Activated naive CD8-positive, alpha-beta T cell treated with anti-CD3 and anti-CD28 coated beads, Interleukin-2, amount 50 U/mL, for 16 hours (primary cell): Measurements from ENCODE around the gene UST.
"Not testable (repeated sequence)": the region's sequence is repeated elsewhere in the genome, so short reads cannot be mapped to it uniquely, and the experiment has no call there.

ENCODE experiments used
- DNase-seq: peaks from one replicate; pipeline ENCODE4 v3.0.0-alpha.2; 2020; ENCODE audit warnings: low read depth, low spot score

UST gene

GRCh38 chr6:148836751-148837150 lies 89.9 kb downstream of the UST start:
- no peak for DNase-seq

- no peak for DNase-seq
Observed at GRCh38 chr6:148837941-148838340, 91.1 kb downstream of the UST start.

GRCh38 chr6:148839044-148839443 lies 92.2 kb downstream of the UST start:
- DNase-seq: no peak

DNA sequence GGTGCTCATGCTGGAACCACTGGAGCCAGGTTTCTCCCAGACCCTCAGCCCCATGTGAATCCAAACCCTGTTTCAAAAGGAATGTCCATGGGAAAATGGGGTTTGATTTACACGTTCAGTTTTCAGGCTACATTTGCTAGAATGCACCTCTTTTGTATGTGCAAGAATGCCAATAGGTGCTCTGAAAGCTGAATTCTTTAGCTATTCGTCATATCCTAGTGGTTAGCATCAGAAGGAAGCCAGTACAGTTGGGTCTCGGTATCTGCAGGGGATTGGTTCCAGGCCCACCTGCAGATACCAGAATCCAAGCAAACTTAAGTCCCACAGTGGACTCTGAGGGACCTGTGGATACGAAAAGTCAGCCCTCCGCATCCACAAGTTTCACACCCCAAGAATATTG lies 93.4 kb downstream of the UST start:
- no peak for DNase-seq

DNA sequence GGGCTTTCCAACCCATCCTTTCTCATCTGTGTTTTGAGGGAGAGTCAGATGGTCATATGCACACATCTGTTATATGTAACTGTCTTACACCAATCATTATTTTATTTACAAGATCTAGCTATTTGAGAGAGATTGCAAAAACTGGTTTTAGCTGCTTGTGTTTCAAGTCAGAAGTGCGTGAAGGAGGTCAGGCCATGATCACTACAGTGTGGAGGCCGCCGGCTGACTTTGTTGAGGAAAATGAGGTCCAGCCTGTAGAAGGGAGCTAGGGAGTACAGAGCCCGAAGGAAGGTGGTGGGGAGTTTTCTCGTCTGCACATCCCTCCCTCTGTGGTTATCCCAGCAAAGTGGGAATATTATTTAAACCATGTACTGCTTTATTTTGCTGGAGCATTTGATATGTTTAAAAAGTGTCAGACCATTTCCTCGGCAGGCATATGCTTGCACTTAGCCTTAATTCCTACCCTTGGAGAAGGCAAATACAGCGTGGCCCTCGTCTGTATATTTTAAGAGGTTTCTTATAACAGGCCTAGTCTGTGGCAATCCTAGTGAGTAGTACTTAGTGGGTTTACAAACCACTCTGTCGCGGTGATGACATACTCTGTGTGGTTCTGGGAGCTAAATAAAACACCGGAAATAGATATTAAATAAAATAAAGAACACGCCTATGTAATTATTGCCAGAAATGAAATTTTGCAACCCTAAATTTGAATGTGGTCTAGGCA lies 95.6 kb downstream of the UST start:
- DNase-seq: no peak

DNA sequence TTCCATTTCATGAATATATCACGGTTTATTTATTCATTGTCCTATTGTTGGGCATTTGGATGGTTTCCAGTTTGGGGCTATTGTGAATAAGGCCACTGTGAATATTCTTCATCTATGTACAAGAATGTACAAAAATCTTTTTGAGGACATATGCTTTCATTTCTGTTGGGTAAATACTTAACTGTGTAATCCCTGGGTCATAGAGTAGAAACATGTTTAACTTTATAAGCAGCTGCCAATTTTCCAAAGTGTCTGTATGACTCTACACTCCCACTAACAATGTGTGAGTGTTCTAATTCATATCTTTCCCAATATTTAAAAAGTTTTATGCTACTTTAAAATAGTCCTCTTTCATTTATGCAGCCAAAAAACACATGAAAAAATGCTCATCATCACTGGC lies 98.6 kb downstream of the UST start:
- DNase-seq: no peak

DNA sequence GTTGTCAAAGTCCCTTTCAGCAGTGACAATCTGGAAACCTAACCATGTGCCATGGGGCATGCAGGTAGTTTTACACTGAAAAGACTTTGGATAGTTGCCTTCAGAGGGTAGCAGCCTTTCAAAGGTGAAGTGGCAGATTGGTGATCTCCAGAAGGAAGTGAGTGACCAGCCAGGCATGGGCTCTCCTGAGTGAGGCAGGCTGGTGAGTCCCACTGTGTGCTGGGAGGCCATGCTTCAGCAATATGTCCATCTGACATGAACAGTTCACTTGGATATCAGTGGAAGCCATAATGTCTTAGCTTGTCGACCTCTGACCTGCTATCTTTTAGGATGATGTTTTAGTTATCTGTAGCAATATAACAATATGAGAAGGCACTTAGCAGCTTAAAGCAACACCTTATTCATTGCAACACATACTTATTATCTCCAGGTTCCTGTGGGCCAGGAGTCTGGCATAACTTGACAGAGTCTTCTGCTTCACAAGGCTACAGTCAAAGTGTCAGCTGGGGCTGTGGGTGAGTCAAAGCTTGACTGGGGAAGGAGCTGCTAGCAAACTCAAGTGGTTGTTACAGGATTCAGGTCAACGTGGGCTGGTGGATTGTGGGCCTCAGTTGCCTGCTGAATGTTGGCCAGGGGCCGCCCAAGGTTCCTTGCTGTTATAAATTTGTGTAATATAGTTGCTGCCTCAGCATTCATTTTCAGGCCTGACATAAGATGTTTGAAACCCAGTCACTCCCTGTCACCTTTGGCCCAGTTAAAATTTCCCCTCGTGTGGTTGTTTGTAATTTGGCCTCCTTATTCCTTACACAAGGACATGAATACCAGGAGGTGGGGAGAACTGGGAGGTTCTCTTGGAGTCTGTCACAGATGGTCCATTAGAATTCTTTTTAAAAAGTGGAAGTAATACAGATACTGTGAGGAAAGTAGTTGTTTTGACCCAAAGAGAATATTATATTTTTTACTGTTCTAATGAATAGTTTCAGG lies 100.2 kb downstream of the UST start:
- no peak for DNase-seq

DNA sequence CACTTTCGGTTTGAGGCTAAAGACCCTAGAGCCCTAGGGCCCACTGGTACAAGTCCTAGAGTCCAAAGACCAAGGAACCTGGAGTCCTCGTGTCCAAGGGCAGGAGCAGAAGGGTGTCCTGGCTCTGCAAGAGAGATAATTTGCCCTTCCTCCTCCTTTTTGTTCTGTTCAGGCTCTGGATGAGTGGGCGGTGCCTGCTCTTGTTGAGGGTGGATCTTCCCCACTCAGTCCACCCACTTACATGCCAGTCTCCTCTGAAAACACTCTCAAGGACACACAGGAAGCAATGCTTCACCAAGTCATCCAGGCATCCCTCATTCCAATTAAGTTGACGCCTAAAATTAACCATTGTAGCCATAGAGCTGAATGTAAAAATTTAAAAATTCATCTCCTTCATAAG lies 102.1 kb downstream of the UST start:
- DNase-seq: no peak

DNA sequence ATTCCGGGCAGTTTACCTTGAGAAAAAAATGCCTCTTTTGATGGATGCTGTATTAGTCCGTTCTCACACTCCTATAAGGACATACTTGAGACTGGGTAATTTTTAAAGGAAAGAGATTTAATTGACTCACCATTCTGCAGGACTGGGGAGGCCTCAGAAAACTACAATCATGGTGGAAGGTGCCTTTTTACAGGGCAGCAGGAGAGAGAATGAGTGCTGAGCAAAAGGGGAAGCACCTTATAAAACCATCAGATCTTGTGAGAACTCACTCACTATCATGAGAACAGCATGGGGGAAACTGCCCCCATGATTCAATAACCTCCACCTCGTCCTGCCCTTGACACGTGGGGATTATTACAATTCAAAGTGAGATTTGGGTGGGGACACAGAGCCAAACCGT lies 102.6 kb downstream of the UST start:
- DNase-seq: not testable (repeated sequence)

GRCh38 chr6:148850964-148851363 lies 104.1 kb downstream of the UST start:
- no peak for DNase-seq

DNA sequence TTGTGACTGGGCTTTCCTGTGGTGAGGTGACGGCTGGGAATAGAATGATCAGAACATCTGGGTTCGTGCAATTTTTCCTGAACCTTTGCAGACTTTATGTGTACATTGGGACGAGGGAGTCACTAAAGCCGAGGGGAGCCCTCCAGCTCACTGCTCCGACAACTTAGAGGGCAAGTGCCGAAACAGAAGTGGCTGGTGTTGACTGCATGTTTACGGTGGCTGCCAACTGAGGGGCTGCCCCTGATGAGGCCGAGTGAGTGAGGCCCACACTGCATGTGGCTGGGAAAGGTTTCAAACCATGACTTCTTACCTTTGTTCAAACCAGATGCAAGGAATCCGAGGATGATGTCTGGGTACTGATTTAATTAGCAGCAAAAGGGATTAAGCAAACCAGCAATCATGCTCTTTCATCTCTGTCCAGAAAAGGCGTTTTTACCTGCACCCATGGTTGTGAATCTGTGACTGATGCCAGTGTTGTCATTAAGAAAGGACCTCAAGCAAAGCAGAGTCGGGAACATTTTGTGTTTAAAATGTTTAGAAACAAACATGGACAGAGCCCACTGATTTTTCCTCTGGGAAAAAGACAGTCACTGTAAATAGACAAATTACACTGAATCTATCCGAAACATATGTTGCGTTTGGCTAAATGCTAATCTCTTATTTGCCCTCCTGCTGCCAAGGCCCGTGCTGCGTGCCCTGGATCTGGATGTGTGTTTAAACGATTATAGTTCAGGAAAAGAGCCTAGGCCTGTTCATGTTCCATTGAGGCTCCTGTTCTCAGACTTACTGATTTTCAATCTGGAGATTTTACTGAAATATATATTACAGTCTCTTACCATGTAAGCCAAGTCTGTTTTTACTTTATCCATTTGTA lies 105.1 kb downstream of the UST start:
- no peak for DNase-seq

DNA sequence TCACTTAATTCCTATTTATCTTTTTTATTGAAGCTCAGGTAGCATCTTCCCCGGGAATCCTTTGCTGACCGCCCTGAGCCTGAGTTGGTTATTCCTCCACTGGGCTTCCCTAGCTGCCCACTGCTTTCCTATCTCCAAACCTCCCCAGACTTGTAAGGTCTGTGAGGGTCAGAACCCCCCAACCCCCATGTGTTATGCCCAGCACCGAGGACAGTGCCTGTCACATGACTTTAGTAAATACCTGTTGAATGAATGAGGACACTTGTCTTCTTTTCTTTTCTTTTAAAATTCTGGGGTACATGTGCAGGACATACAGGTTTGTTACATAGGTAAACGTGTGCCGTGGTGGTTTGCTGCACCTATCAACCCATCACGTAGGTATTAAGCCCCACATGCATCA lies 105.9 kb downstream of the UST start:
- no peak for DNase-seq

DNA sequence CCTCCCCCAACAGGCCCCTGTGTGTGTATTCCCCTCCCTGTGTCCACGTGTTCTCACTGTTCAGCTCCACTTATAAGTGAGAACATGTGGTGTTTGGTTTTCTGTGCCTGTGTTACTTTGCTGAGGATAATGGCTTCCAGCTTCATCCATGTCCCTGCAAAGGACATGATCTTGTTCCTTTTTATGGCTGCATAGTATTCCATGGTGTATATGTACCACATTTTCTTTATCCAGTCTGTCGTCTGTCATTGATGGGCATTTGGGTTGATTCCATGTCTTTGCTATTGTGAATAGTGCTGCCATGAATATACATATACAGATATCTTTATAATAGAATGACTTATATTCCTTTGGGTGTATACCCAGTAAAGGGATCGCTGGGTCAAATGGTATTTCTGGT lies 106.3 kb downstream of the UST start:
- not testable (repeated sequence) for DNase-seq

DNA sequence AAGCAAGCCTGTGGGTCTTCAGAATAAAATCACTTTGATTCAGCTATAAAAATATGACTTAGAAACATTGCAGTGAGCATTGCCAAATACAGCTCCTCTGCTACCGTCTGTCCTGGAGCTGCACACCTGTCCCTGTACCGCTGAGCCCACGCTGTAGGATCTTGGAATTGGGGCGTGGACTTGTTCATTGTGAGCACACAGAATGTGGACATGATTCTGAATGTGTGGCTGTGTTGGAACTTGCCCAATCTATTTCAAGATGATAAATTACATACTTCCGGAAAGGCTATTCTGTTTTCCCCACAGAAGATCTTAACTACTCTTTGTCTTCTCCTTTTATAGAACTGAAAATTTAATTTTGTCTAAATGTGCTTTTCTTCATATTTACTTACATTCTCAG lies 107.3 kb downstream of the UST start:
- DNase-seq: no peak

GRCh38 chr6:148854992-148855391 lies 108.2 kb downstream of the UST start:
- no peak for DNase-seq

GRCh38 chr6:148855744-148856143 lies 108.9 kb downstream of the UST start:
- no peak for DNase-seq

GRCh38 chr6:148857798-148858390 lies 111.1 kb downstream of the UST start:
- DNase-seq: no peak

DNA sequence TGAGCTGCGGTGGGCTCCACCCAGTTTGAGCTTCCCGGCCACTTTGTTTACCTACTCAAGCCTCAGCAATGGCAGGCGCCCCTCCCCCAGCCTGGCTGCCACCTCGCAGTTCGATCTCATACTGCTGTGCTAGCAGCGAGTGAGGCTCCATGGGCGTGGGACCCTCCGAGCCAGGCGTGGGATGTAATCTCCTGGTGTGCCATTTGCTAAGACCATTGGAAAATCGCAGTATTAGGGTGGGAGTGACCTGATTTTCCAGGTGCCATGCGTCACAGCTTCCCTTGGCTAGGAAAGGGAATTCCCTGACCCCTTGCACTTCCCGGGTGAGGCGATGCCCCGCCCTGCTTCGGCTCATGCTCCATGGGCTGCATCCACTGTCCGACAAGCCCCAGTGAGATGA lies 117.3 kb downstream of the UST start:
- not testable (repeated sequence) for DNase-seq

- no peak for DNase-seq
Observed at GRCh38 chr6:148864941-148865340, 118.1 kb downstream of the UST start.

DNA sequence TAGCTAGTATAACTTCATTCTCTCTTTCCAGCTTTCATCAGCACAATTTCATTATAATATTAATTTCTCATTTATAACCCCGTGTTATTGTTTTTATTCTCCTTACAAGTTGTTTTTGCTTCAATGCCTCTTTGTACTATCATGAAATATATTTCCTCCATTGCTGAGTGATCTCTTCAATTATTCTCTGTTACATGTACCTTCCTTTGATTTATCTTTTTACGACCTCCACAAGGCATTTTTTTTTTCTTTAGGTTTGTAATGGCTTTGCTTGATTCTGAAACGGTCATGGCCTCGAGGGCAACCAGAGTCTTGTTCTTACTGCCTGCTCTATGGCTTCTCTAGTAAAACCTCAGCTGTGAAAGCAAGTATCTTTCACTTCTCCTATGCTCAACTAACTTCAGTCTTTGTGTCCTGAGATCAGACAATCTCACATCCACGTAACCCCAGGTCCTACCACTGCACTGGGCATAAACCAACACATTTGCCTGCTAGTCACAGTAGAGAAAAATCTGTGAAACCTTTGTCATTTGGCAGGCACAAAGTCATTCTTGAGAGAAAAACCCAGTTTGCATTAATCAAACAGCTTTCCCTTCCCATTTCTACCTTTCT lies 119.9 kb downstream of the UST start:
- DNase-seq: no peak

DNA sequence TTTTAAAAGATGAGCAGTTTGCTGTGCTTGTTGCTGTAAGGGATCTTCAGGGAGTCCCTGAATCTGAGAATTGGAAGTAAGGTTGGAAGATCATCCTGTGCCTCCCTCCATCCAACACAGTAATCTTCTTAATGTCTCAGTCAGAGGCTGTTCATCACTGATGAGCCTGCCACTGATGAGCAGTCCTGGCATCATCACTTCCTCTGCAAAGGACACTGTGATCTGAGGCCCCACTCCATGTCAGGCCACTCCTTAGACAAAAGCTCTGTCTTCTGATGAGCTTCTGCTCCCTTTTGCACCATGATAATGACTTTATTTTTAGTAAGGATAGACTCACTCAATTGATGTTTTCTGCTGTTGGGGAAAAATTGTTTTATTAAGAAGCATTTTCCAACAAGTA lies 121.0 kb downstream of the UST start:
- no peak for DNase-seq
